MCF 10A (cell line): ENCODE data around the gene CNDP2. TPM values are rescaled to one million over a fixed set of nuclear protein-coding genes. Genes with fewer than 3 reads are reported as not detected.

Experiments
- Bru-seq: library from RNA; stranded (reverse); fragments of 400-500 nt; gene quantifications from one replicate; lab custom pipeline; 2021; lab: Mats Ljungman, UMichigan
- BruChase-seq, 2 experiments: library from RNA; stranded (reverse); fragments of 400-500 nt; gene quantifications; one replicate each; lab custom pipeline; 2021; lab: Mats Ljungman, UMichigan
- BruUV-seq: library from RNA; stranded (reverse); fragments of 400-500 nt; replicated peaks from 2 replicates; lab custom pipeline; 2021; lab: Mats Ljungman, UMichigan
- CTCF ChIA-PET: fragments of 300-600 bp; sonication (Branson Sonifier 250); formaldehyde crosslinking; extraction: SDS; loops from one replicate; lab custom pipeline; 2021; ENCODE audit warnings: antibody characterized with exemption, inconsistent platforms; lab: Yijun Ruan, JAX
- POLR2A ChIA-PET: fragments of 300-600, 350-650 bp; sonication (Branson Sonifier 250); formaldehyde crosslinking; extraction: SDS; loops from one replicate; lab custom pipeline; 2020; ENCODE audit warnings: antibody characterized with exemption, inconsistent platforms; lab: Yijun Ruan, JAX
- DNase-seq: peaks from one replicate; pipeline ENCODE4 v3.0.0-alpha.2; 2018; ENCODE audit not compliant: unreplicated experiment
- H3K27ac Mint-ChIP-seq: one replicate; pipeline ENCODE4 v1.8.0; 2022; ENCODE audit warnings: mild to moderate bottlenecking, low read depth, mixed read lengths; ENCODE audit not compliant: unreplicated experiment
- H3K27me3 Mint-ChIP-seq: one replicate; pipeline ENCODE4 v1.8.0; 2022; ENCODE audit warnings: mixed read lengths; ENCODE audit not compliant: insufficient read depth, unreplicated experiment
- H3K36me3 Mint-ChIP-seq: one replicate; pipeline ENCODE4 v1.8.0; 2022; ENCODE audit warnings: mild to moderate bottlenecking, moderate library complexity, mixed read lengths; ENCODE audit not compliant: insufficient read depth, unreplicated experiment
- H3K4me1 Mint-ChIP-seq: one replicate; pipeline ENCODE4 v1.8.0; 2022; ENCODE audit warnings: mixed read lengths; ENCODE audit not compliant: insufficient read depth, unreplicated experiment
- H3K4me3 Mint-ChIP-seq: one replicate; pipeline ENCODE4 v1.8.0; 2022; ENCODE audit warnings: mild to moderate bottlenecking, moderate library complexity, mixed read lengths; ENCODE audit not compliant: unreplicated experiment
- H3K9me3 Mint-ChIP-seq: one replicate; pipeline ENCODE4 v1.8.0; 2022; ENCODE audit warnings: mixed read lengths; ENCODE audit not compliant: unreplicated experiment
- intact Hi-C: fragments of 100-400 bp; cut with micrococcal nuclease; formaldehyde crosslinking; loops from 2 replicates; pipeline ENCODE4 v1.14.1; 2022
- long read RNA-seq: library from polyadenylated mRNA; stranded (forward); transcript quantifications from one replicate; pipeline ENCODE4 v2.0.0, GENCODE V29; 2022
- total RNA-seq: library from RNA; stranded (reverse); gene quantifications from 2 replicates; pipeline ENCODE4 v1.2.3, GENCODE V29; 2022
- TF ChIP-seq, protein P1 (sequence below): fragments of 200-600 bp; IDR thresholded peaks from one replicate; pipeline ENCODE4 v1.8.0; 2022; ENCODE audit warnings: antibody characterized with exemption, mild to moderate bottlenecking; ENCODE audit not compliant: unreplicated experiment

Gene CNDP2
- 194 and 219 TPM in 2 replicates for total RNA-seq
- Bru-seq, nascent RNA: percentile 85 among the genes with signal in this experiment
- BruChase-seq, experiment 1, labeled RNA remaining after a 6-hour chase: percentile 90 among the genes with signal in this experiment
- BruChase-seq, experiment 2, labeled RNA remaining after a 2-hour chase: percentile 84 among the genes with signal in this experiment
- long read RNA-seq, full-length matches to known transcripts: 418 of 536 reads
- long read RNA-seq, partial matches to known transcripts: 62 of 536 reads
- long read RNA-seq, other reads (novel, unspliced or antisense): 56 of 536 reads

DNA sequence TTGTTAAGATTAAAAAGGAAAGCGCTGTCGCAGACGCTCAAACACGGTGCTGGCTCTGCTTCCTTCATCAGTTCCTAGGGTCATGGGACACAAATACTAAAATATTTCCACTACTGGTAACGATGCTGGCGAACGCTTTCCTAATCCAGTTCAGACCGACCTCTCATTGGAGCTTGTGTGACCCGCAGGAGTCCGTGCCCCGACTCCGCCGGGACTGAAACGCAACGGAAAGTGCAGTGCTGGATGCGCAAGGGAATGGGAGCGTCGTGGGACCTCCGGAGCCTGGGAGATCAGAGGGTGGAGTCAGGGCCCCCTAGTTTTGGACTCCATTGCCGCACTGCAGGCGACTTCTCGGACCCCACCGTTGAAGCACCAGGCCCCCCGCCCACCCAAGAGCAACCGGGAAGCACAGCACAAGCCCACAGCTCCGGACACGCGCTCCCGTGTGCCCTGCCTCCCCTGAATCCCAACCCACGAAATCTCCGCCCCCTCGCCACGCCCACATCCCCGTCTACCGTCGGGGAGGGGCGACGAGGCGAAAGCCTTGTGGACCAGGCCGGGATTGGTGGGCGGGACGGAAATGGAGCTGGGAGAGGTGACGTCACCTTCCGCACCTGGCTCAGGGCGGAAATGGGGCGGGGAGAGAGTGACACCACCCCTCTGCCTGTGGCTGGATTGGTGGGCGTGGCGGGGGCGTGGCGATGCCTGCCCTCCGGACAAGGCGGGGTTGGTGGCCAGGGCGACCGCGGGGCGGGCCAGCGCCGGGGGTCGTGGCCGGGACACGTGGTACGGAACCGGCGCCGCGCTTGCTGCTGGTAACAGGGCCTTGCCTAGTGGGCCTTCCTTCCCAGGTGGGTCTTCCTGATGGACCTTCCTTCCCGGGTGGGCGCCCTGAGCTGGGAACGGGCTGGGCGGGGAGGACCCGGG lies at the start of gene CNDP2:
Gene CNDP2 (plus strand): TSS at position 783 of the 927 bp plus-strand sequence. CDS start 3,611 bp downstream, outside the sequence.
- no peaks in the 10 kb centered on the region for H3K9me3 Mint-ChIP-seq
- BruUV-seq: TSS peak; percentile 87
- H3K27ac Mint-ChIP-seq: peak within 1 kb of the TSS; percentile 88
- H3K36me3 Mint-ChIP-seq: peaks cover 11% of the 10 kb centered on the region
- intact Hi-C loops: loop anchor here (1.0 to 5.0 kb wide), 3 partner anchors 47 to 204 kb away; partner anchors contain the start of gene CYB5A
- CTCF ChIA-PET: interaction anchor here (0.5 to 9.4 kb wide), 12 partner anchors 17 to 1776 kb away, joined by 3 to 234 read pairs (median 4); no protein-coding TSS in a partner anchor
- TF ChIP-seq, protein P1, sequence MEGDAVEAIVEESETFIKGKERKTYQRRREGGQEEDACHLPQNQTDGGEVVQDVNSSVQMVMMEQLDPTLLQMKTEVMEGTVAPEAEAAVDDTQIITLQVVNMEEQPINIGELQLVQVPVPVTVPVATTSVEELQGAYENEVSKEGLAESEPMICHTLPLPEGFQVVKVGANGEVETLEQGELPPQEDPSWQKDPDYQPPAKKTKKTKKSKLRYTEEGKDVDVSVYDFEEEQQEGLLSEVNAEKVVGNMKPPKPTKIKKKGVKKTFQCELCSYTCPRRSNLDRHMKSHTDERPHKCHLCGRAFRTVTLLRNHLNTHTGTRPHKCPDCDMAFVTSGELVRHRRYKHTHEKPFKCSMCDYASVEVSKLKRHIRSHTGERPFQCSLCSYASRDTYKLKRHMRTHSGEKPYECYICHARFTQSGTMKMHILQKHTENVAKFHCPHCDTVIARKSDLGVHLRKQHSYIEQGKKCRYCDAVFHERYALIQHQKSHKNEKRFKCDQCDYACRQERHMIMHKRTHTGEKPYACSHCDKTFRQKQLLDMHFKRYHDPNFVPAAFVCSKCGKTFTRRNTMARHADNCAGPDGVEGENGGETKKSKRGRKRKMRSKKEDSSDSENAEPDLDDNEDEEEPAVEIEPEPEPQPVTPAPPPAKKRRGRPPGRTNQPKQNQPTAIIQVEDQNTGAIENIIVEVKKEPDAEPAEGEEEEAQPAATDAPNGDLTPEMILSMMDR: no peak
- H3K4me3 Mint-ChIP-seq: peak within 1 kb of the TSS; percentile 88
- POLR2A ChIA-PET: interaction anchor here (0.6 to 3.2 kb wide), 30 partner anchors 11 to 1043 kb away, joined by 3 to 37 read pairs (median 4); partner anchors contain the start of gene ZNF407
- no peaks in the 10 kb centered on the region for H3K27me3 Mint-ChIP-seq
- peaks cover 22% of the 10 kb centered on the region for H3K4me1 Mint-ChIP-seq
- peak; percentile 99 for DNase-seq

DNA sequence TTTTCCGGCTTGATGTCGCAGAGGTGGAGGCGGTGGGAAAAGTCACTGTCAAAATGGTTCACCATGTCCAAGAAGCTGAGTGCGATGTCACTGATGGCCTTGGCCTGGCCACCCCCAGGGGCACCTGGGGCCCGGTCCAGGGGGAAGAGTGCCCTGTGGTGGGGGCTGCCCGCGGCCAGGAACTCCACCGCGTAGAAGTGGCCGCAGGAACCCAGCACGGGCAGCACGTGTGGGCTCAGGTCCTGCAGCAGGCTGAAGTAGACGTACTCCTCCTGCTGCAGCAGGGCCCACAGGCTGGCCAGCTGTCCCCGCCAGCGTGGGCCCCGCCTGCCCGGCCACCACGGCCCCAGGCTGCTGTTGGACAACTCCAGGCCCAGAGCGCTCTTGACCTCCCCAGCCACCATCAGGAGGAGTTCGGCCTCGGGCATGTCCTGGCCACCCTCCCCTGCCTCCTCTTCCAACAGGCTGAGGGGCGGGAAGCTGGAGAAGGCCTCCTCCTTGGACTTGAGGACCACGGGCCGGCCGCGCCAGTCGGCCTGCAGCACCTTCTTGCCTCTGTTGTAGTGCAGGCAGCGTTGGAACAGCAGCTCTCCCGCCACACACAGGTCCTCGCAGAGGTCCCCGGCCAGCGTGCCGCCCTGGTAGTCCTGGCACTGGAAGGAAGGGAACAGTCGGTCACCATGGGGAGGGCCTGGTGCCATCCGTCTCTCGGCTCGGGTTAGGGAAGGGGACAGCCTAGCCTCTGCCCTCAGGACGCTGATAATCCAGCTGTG lies 49.3 kb upstream of the CNDP2 start:
- no peak for DNase-seq
- ChIA-PET POLR2A (interaction anchor here (0.7 kb wide), 1 partner anchor 156 kb away, joined by 3 read pairs; no protein-coding TSS in a partner anchor), CTCF (interaction anchor here (1.0 kb wide), 1 partner anchor 182 kb away, joined by 3 read pairs; no protein-coding TSS in a partner anchor)
- Mint-ChIP-seq H3K4me3 (no peak overlapping the region), H3K27me3 (peaks cover 37% of the 10 kb centered on the region), H3K36me3 (peaks cover 7% of the 10 kb centered on the region), H3K27ac (no peak overlapping the region), H3K9me3 (no peaks in the 10 kb centered on the region), H3K4me1 (no peaks in the 10 kb centered on the region)
- TF ChIP-seq, protein P1: no peak
- intact Hi-C loops: no loop called here
- no TSS peak for BruUV-seq

DNA sequence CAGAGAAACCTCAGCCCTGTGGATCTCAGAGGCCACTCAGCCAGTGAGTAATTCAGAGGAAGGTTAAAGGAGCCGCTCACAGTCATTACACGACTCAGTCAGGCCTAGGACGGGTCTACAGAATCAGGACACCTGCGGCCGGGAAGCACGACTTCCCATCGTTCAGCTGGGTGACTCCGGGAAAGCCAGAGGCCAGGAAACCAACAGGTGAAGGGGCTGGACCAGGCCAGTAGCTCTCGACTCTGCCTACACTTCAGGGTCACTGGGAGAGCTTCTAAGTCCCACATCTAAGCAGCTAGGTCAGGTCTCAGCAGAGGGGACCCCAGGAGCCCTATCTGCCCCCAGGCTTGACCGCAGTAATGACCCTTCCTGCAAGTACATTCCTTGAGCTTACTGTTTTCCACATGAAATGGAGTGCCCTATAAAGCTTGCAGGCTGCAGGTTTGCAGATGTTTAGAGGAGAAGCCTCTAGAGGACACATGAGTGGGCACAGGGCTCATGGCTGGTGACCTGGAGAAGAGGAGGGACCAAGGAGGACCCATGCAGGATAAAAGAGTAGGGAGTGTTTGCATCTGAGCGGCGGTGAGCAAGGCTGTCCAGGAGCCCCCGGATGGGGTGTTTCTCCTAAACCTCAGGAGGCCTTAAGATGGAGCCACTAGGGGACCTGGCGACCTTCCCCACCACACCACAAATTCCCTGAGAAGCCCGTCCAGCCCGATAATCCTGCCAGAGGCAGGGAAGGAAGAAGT lies 48.6 kb upstream of the CNDP2 start:
- BruUV-seq: no TSS peak
- ChIA-PET POLR2A (no interaction called here), CTCF (interaction anchor here (0.5 to 1.0 kb wide), 3 partner anchors 51 to 489 kb away, joined by 3 read pairs; no protein-coding TSS in a partner anchor)
- no peak for DNase-seq
- no peaks in the 10 kb centered on the region for H3K9me3 Mint-ChIP-seq
- TF ChIP-seq, protein P1: no peak
- peaks cover 7% of the 10 kb centered on the region for H3K36me3 Mint-ChIP-seq
- no peak overlapping the region for H3K4me3 Mint-ChIP-seq
- no peak overlapping the region for H3K27ac Mint-ChIP-seq
- intact Hi-C loops: no loop called here
- H3K27me3 Mint-ChIP-seq: peaks cover 34% of the 10 kb centered on the region
- no peaks in the 10 kb centered on the region for H3K4me1 Mint-ChIP-seq
